ENCODE results near the gene CLCNKA.
A peak's percentile ranks its signal among the peaks of the same experiment; 100 is the strongest.
"Not testable (repeated sequence)": the region's sequence is repeated elsewhere in the genome, so short reads cannot be mapped to it uniquely, and the experiment has no call there.

The CLCNKA gene

GRCh38 chr1:16018308-16018707, 3.5 kb upstream of the CLCNKA start:
- DNase-seq = no peak

DNA sequence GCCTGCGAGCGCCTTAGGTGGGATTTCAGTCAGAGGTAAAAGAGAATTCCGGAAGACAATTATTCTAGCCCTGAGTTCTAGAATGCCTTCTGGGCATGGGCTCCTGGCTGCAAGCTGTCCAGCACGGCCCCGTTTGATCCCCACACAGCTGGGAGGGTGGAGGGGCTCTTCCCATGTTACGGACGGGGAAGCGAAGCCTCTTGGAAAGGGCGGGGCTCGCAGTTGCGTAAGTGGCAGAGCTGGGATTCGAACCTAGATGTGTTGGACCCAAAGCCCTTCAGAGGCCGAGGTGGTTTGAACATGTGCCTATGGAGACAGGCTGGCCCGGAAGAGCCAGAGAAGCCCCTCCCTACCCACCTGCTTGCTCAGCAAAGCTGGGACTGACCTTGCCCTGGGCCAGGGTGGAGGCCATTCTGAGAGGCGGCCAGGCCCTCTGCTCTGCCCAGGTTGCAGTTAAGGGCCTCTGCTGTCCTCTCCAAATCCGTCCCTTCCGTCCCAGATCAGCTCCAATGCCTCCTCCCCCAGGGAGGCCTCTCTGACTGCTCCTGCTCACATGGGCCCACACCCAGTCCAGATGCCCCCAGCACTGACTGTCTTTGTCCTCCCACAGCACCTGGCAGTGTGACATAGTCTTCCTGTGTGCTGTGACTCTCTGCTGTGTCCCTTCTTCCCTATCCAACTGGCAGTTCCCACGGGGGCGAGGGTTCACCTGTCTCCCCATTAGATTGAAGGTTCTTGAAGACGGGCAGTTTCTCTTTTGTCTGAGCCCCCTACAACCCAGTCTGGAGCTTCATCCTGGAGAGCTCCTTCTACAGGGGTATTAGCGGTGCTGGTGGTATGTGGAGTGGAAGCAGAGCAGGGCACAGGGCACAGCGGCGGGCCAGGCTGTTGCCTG, 2.8 kb upstream of the CLCNKA start:
- DNase-seq = no peak

DNA sequence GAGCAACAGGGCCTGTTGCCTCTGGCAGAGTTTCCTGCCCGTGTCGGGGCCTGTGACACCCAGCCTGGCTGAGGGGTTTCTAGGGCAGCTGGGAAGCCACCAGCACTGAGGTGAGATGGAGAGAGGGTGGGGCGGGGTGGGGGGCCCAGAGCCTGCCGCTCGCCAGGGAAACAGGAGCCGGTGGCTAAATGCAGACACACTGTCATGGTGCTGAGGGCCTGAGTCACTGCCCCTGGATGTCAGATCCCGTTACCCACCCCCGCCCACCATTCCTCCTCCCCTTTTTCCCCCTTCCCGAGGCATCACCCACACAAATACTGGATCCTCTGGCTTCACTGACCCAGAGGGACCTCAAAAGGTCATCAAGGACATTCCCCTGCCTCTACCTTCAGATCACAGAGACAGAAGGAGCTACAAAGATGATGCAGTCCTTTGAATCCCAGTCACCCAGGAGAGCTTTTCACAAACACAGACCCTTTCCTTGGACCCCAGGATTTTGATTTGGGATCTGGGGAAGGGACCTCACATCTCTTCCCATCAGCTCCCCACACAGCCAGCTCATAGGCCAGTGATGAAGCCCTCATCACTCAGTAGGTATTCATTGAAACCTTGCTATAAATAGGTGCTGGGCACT, 2.1 kb upstream of the CLCNKA start:
- DNase-seq = no peak

GRCh38 chr1:16020325-16020724, 1.5 kb upstream of the CLCNKA start:
- DNase-seq = no peak

GRCh38 chr1:16020878-16021277, 958 bp upstream of the CLCNKA start:
- not testable (repeated sequence) for DNase-seq

GRCh38 chr1:16022393-16022792, 557 bp downstream of the CLCNKA start:
- no peak for DNase-seq

GRCh38 chr1:16023050-16023653, 1.3 kb downstream of the CLCNKA start:
- DNase-seq = no peak

DNA sequence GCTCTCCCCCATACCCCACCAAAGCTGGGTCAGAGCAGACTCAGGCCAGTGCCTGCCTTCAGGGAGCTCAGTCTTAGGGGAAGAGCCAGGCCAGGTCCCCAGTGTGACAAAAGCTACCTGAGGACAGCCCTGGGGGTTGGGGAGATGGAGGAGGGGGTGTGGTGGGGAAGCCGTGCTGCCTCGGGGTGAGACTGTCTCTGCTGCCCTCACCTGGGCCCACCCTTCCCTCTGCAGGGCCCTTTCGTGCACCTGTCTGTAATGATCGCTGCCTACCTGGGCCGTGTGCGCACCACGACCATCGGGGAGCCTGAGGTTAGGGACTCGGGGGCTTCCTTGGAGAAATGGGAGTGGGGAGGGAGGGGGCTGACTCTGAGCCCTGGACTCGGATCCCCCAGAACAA, 4.5 kb downstream of the CLCNKA start:
- not testable (repeated sequence) for DNase-seq

GRCh38 chr1:16026723-16027484, 5.1 kb downstream of the CLCNKA start:
- DNase-seq = peak in 2 of 5 experiments; percentile 26 to 27

- DNase-seq = no peak
Observed at GRCh38 chr1:16028237-16029002, 6.6 kb downstream of the CLCNKA start.

DNA sequence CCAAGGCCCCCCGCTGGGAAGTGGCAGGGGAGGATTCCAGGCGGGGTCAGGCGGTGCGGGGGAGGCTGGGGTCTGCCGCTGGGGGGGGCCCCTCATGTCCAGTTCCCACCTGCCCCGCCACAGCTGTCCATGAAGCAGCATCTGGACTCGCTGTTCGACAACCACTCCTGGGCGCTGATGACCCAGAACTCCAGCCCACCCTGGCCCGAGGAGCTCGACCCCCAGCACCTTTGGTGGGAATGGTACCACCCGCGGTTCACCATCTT, 7.1 kb downstream of the CLCNKA start:
- not testable (repeated sequence) for DNase-seq

DNA sequence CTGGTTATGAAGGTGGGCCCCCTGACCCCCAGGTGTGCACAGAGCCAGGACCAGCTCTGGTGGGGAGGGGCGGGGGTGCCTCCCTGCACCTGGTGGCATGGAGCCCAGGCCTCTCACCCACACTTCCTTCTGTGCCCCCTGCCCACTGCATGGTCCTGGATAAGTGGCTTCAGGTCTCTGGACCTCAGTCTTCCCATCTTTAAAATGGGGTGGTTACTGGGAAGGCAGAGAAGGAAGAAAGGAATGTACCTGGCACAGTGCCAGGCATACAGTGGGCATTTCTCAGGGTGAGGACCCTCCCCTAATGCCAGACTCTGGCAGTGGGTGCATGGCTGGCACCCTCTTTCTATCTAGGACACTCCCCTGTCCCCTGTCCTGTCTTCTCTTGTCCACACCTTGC, 7.5 kb downstream of the CLCNKA start:
- no peak for DNase-seq

DNA sequence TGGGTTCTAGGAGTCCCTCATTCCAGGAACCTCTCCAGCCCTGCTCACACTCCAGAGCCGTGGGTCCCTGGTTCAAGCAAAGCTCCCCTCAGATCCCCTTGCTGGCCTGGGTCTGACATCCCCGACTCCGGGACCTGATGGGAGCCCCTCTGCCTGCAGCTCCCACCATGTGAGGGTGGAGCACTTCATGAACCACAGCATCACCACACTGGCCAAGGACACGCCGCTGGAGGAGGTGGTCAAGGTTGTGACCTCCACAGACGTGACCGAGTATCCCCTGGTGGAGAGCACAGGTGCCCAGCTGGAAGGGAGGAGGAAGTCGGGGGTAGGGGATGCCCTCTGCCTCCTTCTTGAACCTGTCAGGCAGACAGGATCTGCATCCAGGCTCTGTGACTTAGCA, 9.7 kb downstream of the CLCNKA start:
- no peak for DNase-seq

DNA sequence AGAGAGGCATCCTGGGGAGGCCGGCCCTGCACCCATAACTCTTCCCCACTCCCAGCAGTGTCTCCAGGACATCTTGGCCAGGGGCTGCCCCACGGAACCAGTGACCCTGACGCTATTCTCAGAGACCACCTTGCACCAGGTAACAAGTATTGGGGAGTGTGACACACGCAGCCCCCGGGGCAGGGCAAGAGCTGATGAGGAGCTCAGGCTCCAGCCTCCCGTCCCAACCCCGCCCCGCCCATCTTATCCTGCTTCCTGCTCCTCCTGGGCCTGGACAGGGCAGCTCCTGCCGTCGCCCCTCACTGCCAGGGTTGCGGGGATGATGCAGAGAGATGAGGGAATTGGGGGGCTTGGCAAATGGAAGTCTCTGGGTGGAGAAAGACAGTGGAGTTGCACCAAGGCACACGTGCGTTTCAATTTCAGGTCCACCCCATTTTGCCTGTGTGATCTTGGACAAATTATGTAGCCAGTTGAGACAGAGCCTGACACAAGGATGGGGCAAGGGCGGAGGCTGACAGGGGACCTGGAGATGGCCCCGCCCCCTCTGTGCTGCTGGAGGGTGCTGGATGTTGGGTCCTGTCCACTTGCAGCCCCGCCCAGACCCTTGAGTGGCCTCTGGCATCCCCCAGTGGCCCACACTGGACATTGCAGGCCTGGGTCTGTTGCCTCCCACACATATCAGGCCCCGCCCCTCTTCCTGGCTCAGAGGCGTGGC, 10.7 kb downstream of the CLCNKA start:
- peak in 3 of 5 experiments; percentile 20 to 54 (median 29) for DNase-seq

GRCh38 chr1:16033103-16033632, 11.3 kb downstream of the CLCNKA start:
- DNase-seq = not testable (repeated sequence)

- not testable (repeated sequence) for DNase-seq
Observed at GRCh38 chr1:16036461-16036860, 14.6 kb downstream of the CLCNKA start.

DNA sequence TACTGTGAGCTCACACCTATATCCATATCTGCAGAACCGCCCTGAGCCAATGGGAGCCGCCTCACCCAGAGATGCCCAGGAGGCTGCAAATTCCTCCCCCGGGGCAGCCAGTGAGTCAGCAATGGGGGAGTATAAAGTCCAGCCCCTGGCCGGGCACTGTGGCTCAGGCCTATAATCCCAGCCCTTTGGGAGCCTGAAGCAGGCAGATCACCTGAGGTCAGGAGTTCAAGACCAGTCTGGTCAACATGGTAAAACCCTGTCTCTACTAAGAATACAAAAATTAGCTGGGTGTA, 16.7 kb downstream of the CLCNKA start:
- no peak for DNase-seq

- not testable (repeated sequence) for DNase-seq
Observed at GRCh38 chr1:16039871-16040270, 18.0 kb downstream of the CLCNKA start.

DNA sequence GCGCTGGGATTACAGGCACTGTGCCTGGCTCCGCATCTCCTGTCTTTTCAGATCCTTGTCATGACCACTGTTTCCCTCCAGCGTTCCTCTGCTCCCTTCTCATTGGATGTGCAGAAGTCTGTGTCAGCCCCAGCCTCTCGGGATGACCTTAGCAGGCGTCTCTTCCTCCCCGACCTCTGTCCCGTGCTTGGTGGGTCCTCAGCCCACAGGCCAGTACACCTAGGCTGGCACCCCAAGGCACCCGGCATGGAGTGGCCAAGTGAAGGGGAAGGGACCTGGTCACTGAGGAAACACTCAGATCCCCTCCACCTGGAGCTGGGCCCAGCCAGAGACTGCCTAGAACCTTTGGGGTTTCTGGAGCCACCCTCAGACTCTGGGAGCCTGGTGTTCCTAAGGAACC, 19.4 kb downstream of the CLCNKA start:
- no peak for DNase-seq

GRCh38 chr1:16042096-16042495, 20.3 kb downstream of the CLCNKA start:
- DNase-seq = no peak

DNA sequence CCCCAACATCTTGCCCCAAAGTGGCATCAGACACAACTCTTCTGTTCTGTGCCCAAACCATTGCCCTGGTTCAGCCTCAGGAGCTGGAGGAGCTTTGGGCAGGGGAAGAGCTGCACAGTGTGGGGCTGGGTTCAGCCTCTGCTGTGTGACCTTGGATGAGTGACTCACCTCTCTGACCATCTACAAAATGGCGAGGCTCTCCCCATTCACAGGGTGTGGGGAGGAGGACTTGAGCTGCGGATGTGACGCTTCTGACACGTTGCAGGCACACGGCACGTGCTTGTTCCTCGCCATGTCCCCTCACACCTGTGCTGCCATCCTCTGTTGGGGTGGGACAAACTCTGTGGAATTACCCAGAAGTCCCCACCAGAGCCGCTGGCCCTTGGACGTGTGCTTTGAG, 20.8 kb downstream of the CLCNKA start:
- DNase-seq = not testable (repeated sequence)

GRCh38 chr1:16043521-16043920, 21.7 kb downstream of the CLCNKA start, which contains the start of gene CLCNKB:
TSS of gene CLCNKB (plus strand) at chr1:16043782. CDS start at chr1:16044493, 711 bp downstream.
- DNase-seq = no peak
